ENCODE results near the gene ZNF783. TPM values are rescaled to one million over a fixed set of nuclear protein-coding genes. Genes with fewer than 3 reads are reported as not detected.
"Not testable (repeated sequence)": the region's sequence is repeated elsewhere in the genome, so short reads cannot be mapped to it uniquely, and the experiment has no call there.

ZNF783 gene
- polyA plus RNA-seq, 1 donor from 2014 or later: 8.1 TPM

GRCh38 chr7:149229526-149229925, 32.5 kb upstream of the ZNF783 start:
- Mint-ChIP-seq H3K9me3 (peaks cover 0 to 1% (median 0%) of the 10 kb centered on the region in 3 donors), H3K4me3 (no peak overlapping the region), H3K27ac (no peak overlapping the region), H3K36me3 (peaks cover 6% of the 10 kb centered on the region), H3K4me1 (peaks cover 0 to 3% (median 0%) of the 10 kb centered on the region in 3 donors), H3K27me3 (peaks cover 9% of the 10 kb centered on the region)

GRCh38 chr7:149232362-149232761, 29.6 kb upstream of the ZNF783 start:
- H3K27me3 Mint-ChIP-seq: peaks cover 9% of the 10 kb centered on the region
- H3K36me3 Mint-ChIP-seq: no peaks in the 10 kb centered on the region
- H3K4me3 Mint-ChIP-seq: no peak overlapping the region
- peaks cover 0 to 3% (median 0%) of the 10 kb centered on the region in 3 donors for H3K4me1 Mint-ChIP-seq
- H3K27ac Mint-ChIP-seq: no peak overlapping the region
- peaks cover 0 to 1% (median 0%) of the 10 kb centered on the region in 3 donors for H3K9me3 Mint-ChIP-seq

- not testable (repeated sequence) for H3K9me3 Mint-ChIP-seq, H3K4me1 Mint-ChIP-seq, H3K36me3 Mint-ChIP-seq, H3K4me3 Mint-ChIP-seq, H3K27ac Mint-ChIP-seq, H3K27me3 Mint-ChIP-seq
Measured at GRCh38 chr7:149233655-149234204, 28.3 kb upstream of the ZNF783 start.

GRCh38 chr7:149237502-149237901, 24.5 kb upstream of the ZNF783 start:
- Mint-ChIP-seq H3K27me3 (peaks cover 9% of the 10 kb centered on the region), H3K36me3 (no peaks in the 10 kb centered on the region), H3K4me3 (peak overlapping the region in 1 of 4 donors; percentile 93), H3K9me3 (peaks cover 0 to under 1% (median 0%) of the 10 kb centered on the region in 3 donors), H3K4me1 (peaks cover 16 to 20% (median 19%) of the 10 kb centered on the region in 3 donors), H3K27ac (no peak overlapping the region)

GRCh38 chr7:149238051-149238450, 23.9 kb upstream of the ZNF783 start:
- Mint-ChIP-seq H3K4me3 (peak overlapping the region; percentile 90 to 96 (median 94)), H3K36me3 (peaks cover 3% of the 10 kb centered on the region), H3K27me3 (peaks cover 6% of the 10 kb centered on the region), H3K4me1 (peaks cover 20 to 24% (median 24%) of the 10 kb centered on the region in 3 donors), H3K9me3 (peaks cover 0 to 5% (median 0%) of the 10 kb centered on the region in 3 donors), H3K27ac (no peak overlapping the region)

GRCh38 chr7:149239345-149240143, 22.5 kb upstream of the ZNF783 start, which contains the start of gene ZNF212:
Gene ZNF212 (plus strand): TSS chr7:149239651. CDS start chr7:149239779, 128 bp downstream.
- H3K4me1 Mint-ChIP-seq: peaks cover 22 to 25% (median 25%) of the 10 kb centered on the region in 3 donors
- peak within 1 kb of the TSS; percentile 58 to 89 (median 84) for H3K27ac Mint-ChIP-seq
- peaks cover 3% of the 10 kb centered on the region for H3K36me3 Mint-ChIP-seq
- no peaks in the 10 kb centered on the region for H3K27me3 Mint-ChIP-seq
- H3K9me3 Mint-ChIP-seq: peaks cover 0 to 5% (median 0%) of the 10 kb centered on the region in 3 donors
- peak within 1 kb of the TSS; percentile 90 to 96 (median 94) for H3K4me3 Mint-ChIP-seq

- H3K27ac Mint-ChIP-seq: peak overlapping the region in 1 of 3 donors; percentile 69
Measured at GRCh38 chr7:149240637-149241036, 21.4 kb upstream of the ZNF783 start.

GRCh38 chr7:149241696-149242095, 20.3 kb upstream of the ZNF783 start:
- Mint-ChIP-seq H3K27me3 (no peaks in the 10 kb centered on the region), H3K4me3 (peak overlapping the region; percentile 18 to 93 (median 39)), H3K36me3 (peaks cover 3% of the 10 kb centered on the region), H3K4me1 (peaks cover 37 to 39% (median 37%) of the 10 kb centered on the region in 3 donors), H3K9me3 (peaks cover 0 to 5% (median 0%) of the 10 kb centered on the region in 3 donors), H3K27ac (no peak overlapping the region)

More at GRCh38 chr7:149240637-149241036, 21.4 kb upstream of the ZNF783 start:
- Mint-ChIP-seq H3K9me3 (peaks cover 0 to 5% (median 0%) of the 10 kb centered on the region in 3 donors), H3K27me3 (no peaks in the 10 kb centered on the region), H3K36me3 (peaks cover 3% of the 10 kb centered on the region), H3K4me1 (peaks cover 32 to 33% (median 33%) of the 10 kb centered on the region in 3 donors), H3K4me3 (peak overlapping the region; percentile 65 to 96 (median 92))

- Mint-ChIP-seq H3K4me3 (no peak overlapping the region), H3K27ac (peak overlapping the region; percentile 20 to 82 (median 56)), H3K4me1 (peaks cover 31 to 39% (median 34%) of the 10 kb centered on the region in 3 donors), H3K36me3 (peaks cover 3% of the 10 kb centered on the region), H3K27me3 (no peaks in the 10 kb centered on the region), H3K9me3 (peaks cover 0 to 5% (median 0%) of the 10 kb centered on the region in 3 donors)
Measured at GRCh38 chr7:149245244-149245643, 16.8 kb upstream of the ZNF783 start.

GRCh38 chr7:149245744-149246143, 16.3 kb upstream of the ZNF783 start:
- peaks cover 3% of the 10 kb centered on the region for H3K36me3 Mint-ChIP-seq

GRCh38 chr7:149248777-149249176, 13.2 kb upstream of the ZNF783 start:
- H3K27me3 Mint-ChIP-seq: no peaks in the 10 kb centered on the region

More at GRCh38 chr7:149245744-149246143, 16.3 kb upstream of the ZNF783 start:
- Mint-ChIP-seq H3K4me1 (peaks cover 28 to 35% (median 31%) of the 10 kb centered on the region in 3 donors), H3K9me3 (peaks cover 0 to 5% (median 0%) of the 10 kb centered on the region in 3 donors), H3K27ac (peak overlapping the region; percentile 20 to 82 (median 56)), H3K4me3 (peak overlapping the region in 1 of 4 donors; percentile 61), H3K27me3 (no peaks in the 10 kb centered on the region)

GRCh38 chr7:149250151-149250550, 11.8 kb upstream of the ZNF783 start:
- not testable (repeated sequence) for H3K4me3 Mint-ChIP-seq, H3K36me3 Mint-ChIP-seq, H3K9me3 Mint-ChIP-seq, H3K27me3 Mint-ChIP-seq
- peaks cover 14 to 22% (median 15%) of the 10 kb centered on the region in 3 donors for H3K4me1 Mint-ChIP-seq
- H3K27ac Mint-ChIP-seq: peak overlapping the region in 1 of 3 donors; percentile 83

More at GRCh38 chr7:149248777-149249176, 13.2 kb upstream of the ZNF783 start:
- Mint-ChIP-seq H3K9me3 (no peaks in the 10 kb centered on the region), H3K36me3 (no peaks in the 10 kb centered on the region), H3K27ac (peak overlapping the region in 1 of 3 donors; percentile 73), H3K4me3 (no peak overlapping the region), H3K4me1 (peaks cover 20 to 27% (median 21%) of the 10 kb centered on the region in 3 donors)

GRCh38 chr7:149251518-149251917, 10.5 kb upstream of the ZNF783 start:
- not testable (repeated sequence) for H3K36me3 Mint-ChIP-seq, H3K27ac Mint-ChIP-seq, H3K9me3 Mint-ChIP-seq

GRCh38 chr7:149252378-149252777, 9.6 kb upstream of the ZNF783 start:
- H3K9me3 Mint-ChIP-seq: no peaks in the 10 kb centered on the region

More at GRCh38 chr7:149251518-149251917, 10.5 kb upstream of the ZNF783 start:
- not testable (repeated sequence) for H3K4me3 Mint-ChIP-seq, H3K27me3 Mint-ChIP-seq
- peaks cover 4 to 13% (median 5%) of the 10 kb centered on the region in 3 donors for H3K4me1 Mint-ChIP-seq

GRCh38 chr7:149253665-149254064, 8.3 kb upstream of the ZNF783 start:
- H3K27me3 Mint-ChIP-seq: no peaks in the 10 kb centered on the region
- peaks cover 2 to 7% (median 2%) of the 10 kb centered on the region in 3 donors for H3K4me1 Mint-ChIP-seq
- H3K27ac Mint-ChIP-seq: no peak overlapping the region
- H3K36me3 Mint-ChIP-seq: peaks cover 2% of the 10 kb centered on the region
- no peaks in the 10 kb centered on the region for H3K9me3 Mint-ChIP-seq
- H3K4me3 Mint-ChIP-seq: no peak overlapping the region

More at GRCh38 chr7:149252378-149252777, 9.6 kb upstream of the ZNF783 start:
- Mint-ChIP-seq H3K36me3 (peaks cover 2% of the 10 kb centered on the region), H3K4me1 (peaks cover 4 to 12% (median 5%) of the 10 kb centered on the region in 3 donors), H3K27ac (no peak overlapping the region), H3K27me3 (no peaks in the 10 kb centered on the region), H3K4me3 (no peak overlapping the region)

Data from IgD-negative memory B cell (primary cell).